ENCODE measurements around the gene LMO7.

GRCh38 chr13:75804054-75804453 lies 167.9 kb downstream of the LMO7 start:
- TF ChIP-seq CTCF (IDR thresholded peaks at IDR 0.05; ENCODE audit: control extremely low read depth in 1 of 3, insufficient read depth in 1 of 3, low read depth in 1 of 3, low read length in 3 of 3) (no peak), EP300 (IDR thresholded peaks at IDR 0.05; ENCODE audit: borderline replicate concordance in 1 of 2, low read depth in 2 of 2, low read length in 2 of 2) (no peak), TEAD4 (IDR thresholded peaks at IDR 0.05; ENCODE audit: low read depth, low read length) (no peak), TCF12 (IDR thresholded peaks at IDR 0.05; ENCODE audit: low read depth, low read length) (no peak), JUND (IDR thresholded peaks at IDR 0.05; ENCODE audit: low read length) (no peak), RAD21 (IDR thresholded peaks at IDR 0.05 in 1 of 2, conservative IDR thresholded peaks at IDR 0.05 in 1 of 2; ENCODE audit: low read depth in 2 of 2, low read length in 2 of 2) (no peak), YY1 (IDR thresholded peaks at IDR 0.05; ENCODE audit: low read depth, low read length) (no peak), EZH2 (IDR thresholded peaks at IDR 0.05; ENCODE audit: low read depth, low read length, severe bottlenecking) (no peak), KDM5A (IDR thresholded peaks at IDR 0.05; ENCODE audit: low read length) (no peak), RFX5 (IDR thresholded peaks at IDR 0.05; ENCODE audit: borderline replicate concordance, low read depth, low read length) (no peak), ATF3 (IDR thresholded peaks at IDR 0.05; ENCODE audit: insufficient read depth, low read depth, low read length) (no peak), MAFK (IDR thresholded peaks at IDR 0.05; ENCODE audit: low read depth, low read length) (no peak)
